Kidney (tissue), 14 donors: ENCODE data around the gene HOXD9. TPM values are rescaled to one million over a fixed set of nuclear protein-coding genes. Genes with fewer than 3 reads are reported as not detected.

ENCODE experiments used
- DNase-seq, 5 donors: peaks; one replicate each; pipeline ENCODE4 v3.0.0-alpha.2; 2013 to 2020
- FAIRE-seq: peaks from 2 replicates; lab custom pipeline; 2012; peaks lifted over from hg19 to GRCh38; lab: Jason Lieb, UNC
- H3K27ac ChIP-seq, 2 donors: one replicate each; pipeline ENCODE4 v1.7.0; 2013; ENCODE audit warnings: low read depth in 2 of 2, low read length in 2 of 2, inconsistent platforms in 1 of 2
- H3K27me3 ChIP-seq: one replicate; pipeline ENCODE4 v1.7.1; 2013; ENCODE audit warnings: low read length, inconsistent platforms; ENCODE audit not compliant: control insufficient read depth, insufficient read depth
- H3K36me3 ChIP-seq, 3 donors: one replicate each; pipeline versions ENCODE4 v1.7.0 to v1.7.1; 2013; ENCODE audit warnings: low read length in 3 of 3, control low read depth in 1 of 3, inconsistent platforms in 1 of 3; ENCODE audit not compliant: insufficient read depth in 3 of 3, control insufficient read depth in 2 of 3
- H3K4me1 ChIP-seq, 3 donors: one replicate each; pipeline versions ENCODE4 v1.7.0 to v1.7.1; 2013; ENCODE audit warnings: low read length in 3 of 3, inconsistent platforms in 1 of 3, low read depth in 1 of 3; ENCODE audit not compliant: control insufficient read depth in 2 of 3, insufficient read depth in 2 of 3
- H3K4me3 ChIP-seq, 3 donors: one replicate each; pipeline versions ENCODE4 v1.7.0 to v1.8.1; 2013; ENCODE audit warnings: low read length in 3 of 3, control low read depth in 1 of 3, inconsistent platforms in 1 of 3
- H3K9ac ChIP-seq, 3 donors: one replicate each; pipeline versions ENCODE4 v1.7.0 to v1.7.1; 2013; ENCODE audit warnings: low read length in 3 of 3, control low read depth in 1 of 3, inconsistent platforms in 1 of 3
- H3K9me3 ChIP-seq, 3 donors: one replicate each; pipeline versions ENCODE4 v1.7.0 to v1.7.1; 2013; ENCODE audit warnings: low read length in 3 of 3, control low read depth in 1 of 3, inconsistent platforms in 1 of 3; ENCODE audit not compliant: control insufficient read depth in 2 of 3, insufficient read depth in 1 of 3
- CTCF ChIP-seq: IDR thresholded peaks from 3 replicates; pipeline ENCODE4 v1.5.1; 2012; ENCODE audit warnings: mild to moderate bottlenecking, moderate library complexity, borderline replicate concordance; ENCODE audit not compliant: insufficient read depth; ENCODE audit errors: extremely low read depth
- intact Hi-C: fragments of 100-400 bp; cut with DNase I; formaldehyde crosslinking; loops from one replicate; pipeline ENCODE4 v1.11.1; 2022
- polyA plus RNA-seq: library from polyadenylated mRNA; stranded (reverse); fragments of 350-450 nt; fragmentation: Illumina TruSeq; extraction: RNeasy Lipid Tissue Mini Kit (QIAGEN cat#74804); gene quantifications from one replicate; pipeline ENCODE4 v1.2.3, GENCODE V29; 2014; ENCODE audit warnings: low read depth, low replicate concordance; ENCODE audit not compliant: insufficient read depth
- total RNA-seq: library from RNA; stranded (reverse); fragmentation: NEBNext Ultra II Directional; extraction: Animal tissue kit (Norgen Biotek cat#: 25700); gene quantifications from one replicate; pipeline ENCODE4 v1.2.1, GENCODE V29; 2021
- donor health status: control.
- donor health status: control.
- donor health status: control.
- donor health status: control.
- donor health status: control.
- donor health status: DM: yes; HTN: yes; CAD: no.
- donor health status: Normal renal cell carcinoma (clear cell type).

HOXD9 gene
- total and polyA plus RNA-seq, 2 donors from 2014 or later = 36.4 to 36.5 TPM

GRCh38 chr2:176135035-176135440, 12.5 kb downstream of the HOXD9 start:
- Histone ChIP-seq H3K27ac (peak overlapping the region; percentile 94 to 97), H3K4me3 (peak overlapping the region in 2 of 3 donors; percentile 32 to 71), H3K4me1 (peaks cover 3 to 15% (median 7%) of the 10 kb centered on the region in 3 donors), H3K9me3 (no peaks in the 10 kb centered on the region), H3K9ac (peak overlapping the region in 2 of 3 donors; percentile 88 to 95), H3K36me3 (no peaks in the 10 kb centered on the region), H3K27me3 (no peaks in the 10 kb centered on the region)
- DNase-seq (peak; percentile 51 to 92 (median 72)), FAIRE-seq (no peak)
- intact Hi-C loops = no loop called here
- TF ChIP-seq CTCF = no peak

DNA sequence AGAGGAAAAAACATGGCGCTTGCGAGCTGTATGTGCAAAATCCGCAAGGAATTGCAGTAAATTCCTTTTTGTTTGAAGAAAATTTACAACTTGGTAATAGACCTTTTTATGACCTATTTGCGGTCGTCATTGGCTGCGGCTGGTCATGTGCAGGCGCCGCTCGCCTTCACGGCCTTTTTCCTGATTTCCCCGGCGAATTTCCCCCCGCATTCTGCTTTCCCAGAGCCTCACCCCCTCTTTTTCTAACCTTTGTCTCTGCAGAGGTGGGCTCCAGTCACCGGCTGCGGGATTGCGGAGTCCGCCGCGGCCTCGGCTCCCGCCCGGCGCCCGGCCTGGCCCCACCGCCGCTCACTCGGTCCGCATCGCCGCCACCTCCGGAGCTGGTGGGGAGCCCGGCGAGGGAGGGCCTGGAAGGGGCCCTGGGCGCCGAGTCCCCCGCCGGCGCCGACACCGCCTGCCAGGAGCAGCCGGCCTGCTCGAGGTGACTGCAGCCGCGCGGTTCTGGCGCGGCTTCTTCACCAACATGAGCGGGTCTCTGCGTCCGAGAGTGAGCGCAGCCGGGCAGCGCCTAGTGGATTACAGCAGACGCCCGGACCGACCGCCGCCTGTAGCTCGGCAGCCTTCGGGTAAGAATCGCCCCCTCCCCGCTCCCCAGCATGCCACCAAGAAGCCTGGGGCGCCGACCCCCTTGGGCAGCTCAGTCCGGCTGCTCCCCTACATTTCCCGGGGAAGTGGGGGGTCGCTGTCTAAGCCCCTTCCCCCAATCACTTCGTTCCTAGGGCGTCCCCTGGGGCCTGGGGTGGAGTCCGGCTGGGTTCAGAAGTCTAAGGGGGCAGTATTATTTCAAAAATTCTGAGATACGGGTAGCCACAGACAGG, 14.1 kb downstream of the HOXD9 start:
- no peak for FAIRE-seq
- DNase-seq = peak; percentile 81 to 96 (median 93)

GRCh38 chr2:176137252-176137580, 14.7 kb downstream of the HOXD9 start:
- FAIRE-seq = no peak
- intact Hi-C loops = no loop called here
- peak overlapping the region; percentile 94 to 97 for H3K27ac ChIP-seq

More for the DNA sequence above, 14.1 kb downstream of the HOXD9 start:
- peak overlapping the region; percentile 88 to 97 (median 95) for H3K9ac ChIP-seq
- peaks cover 3 to 24% (median 12%) of the 10 kb centered on the region in 3 donors for H3K4me1 ChIP-seq
- H3K36me3 ChIP-seq = no peaks in the 10 kb centered on the region
- peak overlapping the region; percentile 94 to 97 for H3K27ac ChIP-seq
- H3K4me3 ChIP-seq = peak overlapping the region; percentile 71 to 87 (median 84)
- H3K27me3 ChIP-seq = no peaks in the 10 kb centered on the region
- TF ChIP-seq CTCF = no peak
- no peaks in the 10 kb centered on the region for H3K9me3 ChIP-seq
- intact Hi-C loops = no loop called here

More at GRCh38 chr2:176137252-176137580, 14.7 kb downstream of the HOXD9 start:
- Histone ChIP-seq H3K36me3 (no peaks in the 10 kb centered on the region), H3K4me3 (peak overlapping the region; percentile 71 to 84 (median 73)), H3K4me1 (peaks cover 6 to 24% (median 16%) of the 10 kb centered on the region in 3 donors), H3K9me3 (no peaks in the 10 kb centered on the region), H3K27me3 (no peaks in the 10 kb centered on the region), H3K9ac (peak overlapping the region; percentile 80 to 97 (median 95))
- DNase-seq = no peak
- TF ChIP-seq CTCF = no peak
